ENCODE results near the gene FGFRL1.
"Not testable (repeated sequence)": the region's sequence is repeated elsewhere in the genome, so short reads cannot be mapped to it uniquely, and the experiment has no call there.

Gene FGFRL1

GRCh38 chr4:993111-994029 is 18.1 kb upstream of the FGFRL1 start, which contains the start of gene SLC26A1:
Gene SLC26A1, minus strand, starts transcription at chr4:993404. Its CDS starts 1,701 bp downstream, at chr4:991703.
- no peak for DNase-seq

DNA sequence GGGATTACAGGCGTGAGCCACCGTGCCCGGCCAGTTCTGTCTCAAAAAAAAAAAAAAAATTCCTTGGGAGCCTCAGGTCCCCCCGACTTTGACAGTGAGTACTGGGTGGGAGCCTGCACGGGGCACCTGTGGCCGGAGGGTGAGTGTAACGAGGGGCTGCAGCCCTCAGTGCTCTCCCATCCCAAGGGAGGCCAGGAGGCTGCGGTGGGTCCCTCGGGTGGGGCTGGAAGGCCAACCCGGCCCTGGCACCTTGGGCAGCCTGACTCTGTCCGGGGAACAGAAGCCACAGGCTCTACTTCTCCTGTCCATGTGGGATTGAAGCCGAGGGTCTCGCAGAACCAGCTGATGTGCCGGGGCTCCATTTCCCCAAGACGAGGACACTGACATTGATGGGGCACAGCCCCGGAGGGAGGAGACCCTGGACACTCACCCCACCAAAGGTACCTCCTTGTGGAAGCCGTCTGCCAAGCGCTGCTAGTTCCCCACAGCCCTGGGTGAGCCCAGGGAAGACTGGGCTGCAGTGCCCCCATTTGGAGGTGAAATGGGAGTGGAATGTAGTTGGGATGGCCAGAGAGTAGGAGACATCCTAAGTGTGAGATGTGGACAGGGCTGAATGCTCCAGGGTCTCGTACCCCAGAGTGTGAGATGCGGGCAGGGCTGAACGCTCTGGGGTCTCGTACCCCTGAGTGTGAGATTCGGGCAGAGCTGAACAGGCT is 16.0 kb upstream of the FGFRL1 start:
- DNase-seq, result no peak

DNA sequence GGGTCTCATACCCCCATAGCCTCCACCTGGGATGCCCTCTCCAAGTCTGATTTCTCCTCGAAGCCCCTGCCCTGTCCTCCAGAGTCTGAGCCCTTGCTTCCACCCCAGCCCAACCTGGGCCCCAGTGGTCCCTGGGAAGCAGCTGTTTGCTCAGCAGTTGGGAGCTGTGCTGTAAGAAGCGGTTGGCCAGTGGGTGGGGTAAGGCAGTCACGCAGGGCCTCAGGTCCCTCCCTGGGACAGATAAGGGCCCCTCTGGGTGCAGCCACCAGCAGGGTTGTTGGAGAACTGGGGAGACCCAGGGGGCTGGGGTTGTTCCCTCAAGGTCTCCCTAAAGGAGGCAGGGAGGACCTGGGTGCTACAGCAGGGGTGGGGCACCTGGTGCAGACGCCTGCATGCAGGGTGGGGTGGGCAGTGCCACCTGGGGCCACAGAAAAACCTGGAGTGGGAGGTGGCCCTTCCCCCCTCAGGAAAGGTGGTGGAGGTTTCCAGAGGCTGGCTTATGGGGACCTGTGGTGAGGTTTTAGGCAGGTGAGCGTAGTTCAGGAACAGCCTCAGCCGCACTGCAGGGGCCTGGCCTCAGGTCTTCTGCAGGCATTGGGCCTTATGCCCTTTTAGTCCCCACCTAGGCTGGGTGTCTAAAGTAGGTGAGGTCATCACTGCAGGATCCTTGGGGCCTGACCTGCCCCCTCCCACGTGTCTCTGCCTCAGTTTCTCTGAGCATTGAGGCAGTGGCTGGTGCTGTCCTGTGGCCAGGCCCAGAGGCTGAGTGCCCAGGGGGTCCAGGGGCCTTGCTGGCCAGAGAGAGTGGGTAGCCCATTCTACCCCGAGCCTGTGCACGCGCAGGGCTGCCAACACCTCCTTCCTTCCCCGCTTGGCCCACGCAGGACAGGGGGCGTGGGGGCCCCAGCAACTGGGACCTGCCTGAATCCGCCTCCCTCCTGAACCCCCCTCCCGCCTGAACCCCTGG is 15.1 kb upstream of the FGFRL1 start:
- no peak for DNase-seq

DNA sequence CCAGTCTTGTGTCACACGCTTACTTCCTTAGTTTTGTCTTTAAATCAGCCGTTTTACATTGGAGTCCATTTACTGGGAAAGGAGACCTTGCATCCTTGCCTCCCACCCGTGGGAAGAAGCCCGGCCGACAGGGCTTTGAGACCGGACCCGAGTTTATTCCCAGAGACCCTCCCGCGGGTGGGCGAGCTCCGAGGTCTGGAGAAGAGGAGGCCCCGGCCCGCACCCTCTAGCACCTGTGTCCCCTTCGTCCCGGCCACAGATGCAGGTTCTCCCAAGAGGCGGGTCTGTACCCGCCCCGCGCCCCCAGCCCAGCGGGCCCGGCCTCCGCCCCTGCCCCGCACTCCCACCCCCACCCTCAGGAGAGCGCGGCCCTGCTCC is 14.4 kb upstream of the FGFRL1 start:
- DNase-seq, result no peak

- no peak for DNase-seq
Observed at GRCh38 chr4:997375-998071, 13.9 kb upstream of the FGFRL1 start.

DNA sequence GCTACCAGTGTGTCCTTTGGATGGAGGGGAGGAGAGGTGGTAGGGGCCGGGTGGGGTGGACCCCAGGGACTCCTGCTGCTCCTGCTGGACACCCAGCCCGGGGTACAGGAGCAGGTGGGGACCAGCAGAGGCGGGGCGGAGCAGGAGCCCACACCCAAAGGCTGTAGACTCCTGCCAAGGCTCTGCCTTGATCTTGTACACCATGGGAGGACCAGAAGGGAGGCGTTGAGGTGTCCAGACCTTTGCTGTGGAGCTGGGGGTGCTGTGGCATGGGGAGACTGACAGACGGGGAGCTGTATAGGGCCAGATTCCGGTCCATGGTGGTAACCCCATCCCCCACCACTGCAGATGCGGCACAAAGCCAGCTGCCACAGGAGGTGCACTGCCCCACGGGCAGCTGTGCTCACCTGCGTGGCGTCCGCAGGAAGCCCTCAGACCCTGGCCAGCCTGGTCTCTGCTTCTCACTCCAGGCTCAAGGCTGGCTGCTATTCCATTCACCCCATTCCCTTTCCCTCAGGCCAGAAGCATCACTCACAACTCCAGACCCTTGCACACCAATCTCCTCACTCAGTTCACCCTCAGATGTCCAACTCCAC is 13.2 kb upstream of the FGFRL1 start:
- no peak for DNase-seq

DNA sequence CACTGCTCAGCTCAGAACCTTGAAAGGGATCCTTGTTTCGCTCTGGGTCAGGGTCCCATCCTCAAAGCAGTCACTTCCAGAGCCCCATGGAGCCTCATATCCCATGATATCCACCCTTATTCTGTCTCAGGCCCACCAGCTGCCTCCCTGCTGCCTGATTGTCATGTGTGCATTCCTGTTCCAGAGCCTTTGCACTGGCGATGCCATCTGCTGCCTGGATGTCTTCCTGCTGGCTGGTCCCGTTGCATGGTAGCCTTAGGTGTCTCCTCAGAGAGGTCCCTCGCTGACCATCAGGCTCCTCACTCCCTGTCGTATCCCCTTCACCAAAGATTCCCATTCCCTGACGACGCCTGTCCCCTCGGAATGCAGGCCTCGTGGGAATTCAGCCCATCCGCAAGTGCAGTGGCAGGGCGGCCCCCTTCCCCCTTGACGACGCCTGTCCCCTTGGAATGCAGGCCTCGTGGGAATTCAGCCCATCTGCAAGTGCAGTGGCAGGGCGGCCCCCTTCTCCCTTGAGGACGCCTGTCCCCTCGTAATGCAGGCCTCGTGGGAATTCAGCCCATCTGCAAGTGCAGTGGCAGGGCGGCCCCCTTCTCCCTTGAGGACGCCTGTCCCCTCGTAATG is 12.1 kb upstream of the FGFRL1 start:
- not testable (repeated sequence) for DNase-seq

DNA sequence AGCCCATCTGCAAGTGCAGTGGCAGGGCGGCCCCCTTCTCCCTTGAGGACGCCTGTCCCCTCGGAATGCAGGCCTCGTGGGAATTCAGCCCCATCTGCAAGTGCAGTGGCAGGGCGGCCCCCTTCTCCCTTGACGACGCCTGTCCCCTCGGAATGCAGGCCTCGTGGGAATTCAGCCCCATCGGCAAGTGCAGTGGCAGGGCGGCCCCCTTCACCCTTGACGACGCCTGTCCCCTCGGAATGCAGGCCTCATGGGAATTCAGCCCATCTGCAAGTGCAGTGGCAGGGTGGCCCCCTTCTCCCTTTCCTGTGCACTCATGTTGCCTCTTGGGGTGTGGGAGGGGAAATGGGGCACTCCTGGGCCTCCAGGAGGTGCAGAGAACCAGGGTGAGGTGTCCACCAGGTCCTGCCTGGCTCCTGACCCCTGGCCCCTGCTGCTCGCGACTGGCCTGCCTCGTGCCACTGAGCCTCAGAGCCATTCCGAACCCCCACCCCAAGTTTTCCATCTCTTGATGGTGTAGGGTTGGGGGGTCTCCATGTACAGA is 11.5 kb upstream of the FGFRL1 start:
- DNase-seq, result no peak

DNA sequence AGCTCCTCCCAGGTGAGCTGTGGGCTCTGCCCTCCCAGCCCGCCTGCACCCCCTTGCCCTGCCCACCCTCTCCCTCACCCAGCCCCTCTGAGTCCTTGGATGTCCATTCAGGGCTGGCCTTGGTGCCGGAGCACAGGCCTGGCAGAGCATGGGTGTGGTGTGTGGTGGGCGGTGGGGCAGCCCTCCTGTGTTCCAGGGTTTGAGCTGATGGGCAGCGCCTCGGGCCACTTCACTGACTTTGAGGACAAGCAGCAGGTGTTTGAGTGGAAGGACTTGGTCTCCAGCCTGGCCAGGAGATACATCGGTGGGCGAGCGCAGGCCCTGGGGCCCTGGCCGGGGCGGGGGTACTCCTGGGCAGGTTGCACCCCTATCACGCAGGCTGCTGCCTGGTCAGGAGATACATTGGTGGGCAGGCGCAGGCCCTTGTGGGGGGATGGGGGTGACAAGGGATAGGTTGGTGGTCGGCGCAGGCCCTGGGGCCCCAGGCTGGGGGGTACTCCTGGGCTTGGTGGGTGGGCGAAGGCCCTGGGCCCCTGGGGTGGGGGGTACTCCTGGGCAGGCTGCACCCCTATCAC is 10.7 kb upstream of the FGFRL1 start:
- DNase-seq, result no peak

- no peak for DNase-seq
Observed at GRCh38 chr4:1001561-1002130, 9.8 kb upstream of the FGFRL1 start.

- DNase-seq, result no peak
Observed at GRCh38 chr4:1002131-1002630, 9.2 kb upstream of the FGFRL1 start.

DNA sequence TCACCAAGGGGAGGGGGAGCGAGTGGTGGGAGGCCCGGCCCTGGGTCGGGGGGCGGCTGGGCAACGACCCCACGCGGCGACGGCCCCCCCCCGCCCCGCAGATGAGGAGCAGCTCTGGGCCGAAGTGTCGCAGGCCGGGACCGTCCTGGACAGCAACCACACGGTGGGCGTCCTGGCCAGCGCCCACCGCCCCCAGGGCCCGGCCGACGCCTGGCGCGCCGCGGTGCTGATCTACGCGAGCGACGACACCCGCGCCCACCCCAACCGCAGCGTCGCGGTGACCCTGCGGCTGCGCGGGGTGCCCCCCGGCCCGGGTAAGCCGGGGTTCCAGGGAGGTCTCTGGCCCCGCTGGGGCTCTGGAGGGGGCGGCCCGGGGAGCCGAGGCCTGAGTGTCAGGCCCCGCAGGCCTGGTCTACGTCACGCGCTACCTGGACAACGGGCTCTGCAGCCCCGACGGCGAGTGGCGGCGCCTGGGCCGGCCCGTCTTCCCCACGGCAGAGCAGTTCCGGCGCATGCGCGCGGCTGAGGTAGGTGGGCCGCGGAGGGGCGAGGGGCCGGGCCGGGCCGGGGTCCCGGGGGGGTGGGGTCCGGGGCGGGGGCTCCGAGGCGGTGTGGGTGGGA is 8.7 kb upstream of the FGFRL1 start:
- DNase-seq, result no peak

DNA sequence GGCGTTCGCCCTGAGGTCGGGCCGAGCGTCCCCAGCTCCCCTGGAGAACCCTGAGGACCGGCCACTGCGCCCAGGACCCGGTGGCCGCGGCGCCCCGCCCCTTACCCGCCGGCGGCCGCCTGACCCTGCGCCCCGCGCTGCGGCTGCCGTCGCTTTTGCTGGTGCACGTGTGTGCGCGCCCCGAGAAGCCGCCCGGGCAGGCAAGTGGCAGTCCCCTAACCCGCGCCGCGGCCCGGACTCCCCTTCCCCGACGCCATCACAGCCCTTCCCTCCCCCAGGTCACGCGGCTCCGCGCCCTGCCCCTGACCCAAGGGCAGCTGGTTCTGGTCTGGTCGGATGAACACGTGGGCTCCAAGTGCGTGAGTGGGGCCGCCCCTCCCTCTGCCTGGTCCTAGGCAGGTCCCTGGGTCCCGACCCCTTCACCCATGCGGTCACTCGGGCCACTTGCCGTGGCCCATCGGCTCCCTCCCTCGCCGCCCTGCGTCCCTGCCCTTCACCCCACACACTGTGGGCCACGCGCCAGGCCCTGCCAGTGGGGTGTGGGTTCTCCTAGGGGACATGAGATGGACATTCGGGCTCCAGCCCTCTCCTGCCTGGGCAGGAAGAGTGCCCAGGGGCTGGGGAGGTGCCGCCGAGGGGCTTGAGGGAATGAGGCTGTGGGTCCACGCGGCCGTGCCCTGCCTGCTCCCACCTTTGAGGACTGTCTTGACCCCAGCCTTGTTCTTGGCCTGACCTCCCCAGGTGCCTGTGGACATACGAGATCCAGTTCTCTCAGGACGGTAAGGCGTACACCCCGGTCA is 8.0 kb upstream of the FGFRL1 start:
- DNase-seq, result no peak

DNA sequence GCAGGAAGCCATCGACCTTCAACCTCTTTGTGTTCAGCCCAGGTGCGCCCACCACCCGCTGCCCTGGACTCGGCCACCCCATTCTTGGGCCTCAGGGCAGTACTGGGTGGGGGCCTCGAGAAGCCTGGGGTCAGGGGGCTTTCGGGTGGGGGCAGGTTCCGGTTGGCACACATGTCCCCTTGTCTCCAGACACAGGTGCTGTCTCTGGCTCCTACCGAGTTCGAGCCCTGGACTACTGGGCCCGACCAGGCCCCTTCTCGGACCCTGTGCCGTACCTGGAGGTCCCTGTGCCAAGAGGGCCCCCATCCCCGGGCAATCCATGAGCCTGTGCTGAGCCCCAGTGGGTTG is 7.4 kb upstream of the FGFRL1 start:
- no peak for DNase-seq

DNA sequence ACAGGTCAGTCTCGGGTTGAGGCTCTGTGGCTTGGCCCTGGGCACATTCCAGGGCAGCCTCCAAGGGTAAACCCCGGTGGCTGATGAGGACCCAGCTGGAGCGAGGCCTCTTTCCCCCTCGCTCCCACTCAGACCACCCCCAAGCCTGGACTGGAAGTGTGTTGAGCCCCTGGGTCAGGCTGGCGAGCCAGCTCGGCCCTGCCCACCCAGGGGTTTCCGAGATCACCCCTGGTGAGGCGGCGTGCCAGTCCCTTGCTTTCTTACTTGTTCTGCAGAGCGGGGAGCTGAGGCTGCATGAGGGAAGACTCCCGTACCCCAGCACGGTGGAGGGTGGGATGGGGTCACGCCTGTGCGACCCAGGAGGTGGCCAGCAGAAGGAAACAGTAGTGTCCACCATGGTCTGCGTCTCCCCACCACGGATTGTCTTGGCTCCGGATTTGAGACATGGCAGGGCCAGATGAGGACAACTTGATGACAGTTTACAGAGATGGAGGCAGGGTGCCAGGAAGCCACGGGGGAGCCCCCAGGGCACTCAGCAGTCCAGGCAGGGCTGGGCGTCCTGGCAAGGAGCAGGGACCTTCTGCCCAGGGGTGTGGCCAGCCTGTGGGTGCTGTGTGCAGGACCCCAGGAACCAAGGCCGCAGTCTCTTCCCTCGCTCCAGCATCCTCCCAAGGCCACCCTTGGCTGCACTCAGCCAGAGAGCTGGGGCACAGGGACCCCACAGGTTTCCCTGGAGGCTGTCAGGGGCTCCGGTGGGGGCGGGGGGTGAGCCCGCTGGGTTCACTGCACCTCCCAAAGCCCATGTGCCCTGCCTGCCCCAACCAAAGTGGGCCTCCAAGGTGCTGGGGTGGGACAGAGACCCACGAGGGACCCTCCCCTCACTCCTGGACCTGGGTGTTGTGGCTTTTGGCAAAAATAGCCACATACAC is 6.6 kb upstream of the FGFRL1 start:
- no peak for DNase-seq

DNA sequence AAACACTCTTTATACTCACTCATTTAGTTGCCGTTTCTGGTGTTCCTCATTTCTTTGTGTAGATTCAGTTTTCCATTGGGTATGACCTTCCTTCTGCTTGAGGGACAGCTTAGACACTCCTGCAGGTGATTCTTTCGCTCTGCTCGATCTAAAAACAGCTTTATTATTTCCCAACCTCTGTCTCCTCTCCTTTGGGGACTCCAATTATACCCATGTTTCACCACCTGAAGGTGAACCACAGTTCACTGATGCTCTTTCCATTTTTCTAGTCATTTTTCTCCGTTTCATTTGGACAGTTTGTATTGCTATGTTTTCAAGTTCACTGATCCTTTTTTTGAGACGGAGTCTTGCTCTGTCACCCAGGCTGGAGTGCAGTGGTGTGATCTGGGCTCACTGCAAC is 4.6 kb upstream of the FGFRL1 start:
- DNase-seq, result no peak

- DNase-seq, result no peak
Observed at GRCh38 chr4:1008840-1009541, 2.4 kb upstream of the FGFRL1 start.

All from fibroblast of skin of abdomen (primary cell).